GM23248 (cell line): Measurements from ENCODE around the gene GTPBP4.

ENCODE experiments used
- EZH2 ChIP-seq: fragments of 200-600 bp; sonication (generic); IDR thresholded peaks from 2 replicates; pipeline ENCODE4 v1.6.1; 2018; ENCODE audit warnings: antibody characterized with exemption, mild to moderate bottlenecking; ENCODE audit not compliant: insufficient read depth, poor library complexity, severe bottlenecking
- EZH2phosphoT487 ChIP-seq: fragments of 200-600 bp; sonication (generic); IDR thresholded peaks from 2 replicates; pipeline ENCODE4 v1.6.1; 2018; ENCODE audit warnings: antibody characterized with exemption, moderate library complexity, mild to moderate bottlenecking, low read depth; ENCODE audit not compliant: insufficient read depth

DNA sequence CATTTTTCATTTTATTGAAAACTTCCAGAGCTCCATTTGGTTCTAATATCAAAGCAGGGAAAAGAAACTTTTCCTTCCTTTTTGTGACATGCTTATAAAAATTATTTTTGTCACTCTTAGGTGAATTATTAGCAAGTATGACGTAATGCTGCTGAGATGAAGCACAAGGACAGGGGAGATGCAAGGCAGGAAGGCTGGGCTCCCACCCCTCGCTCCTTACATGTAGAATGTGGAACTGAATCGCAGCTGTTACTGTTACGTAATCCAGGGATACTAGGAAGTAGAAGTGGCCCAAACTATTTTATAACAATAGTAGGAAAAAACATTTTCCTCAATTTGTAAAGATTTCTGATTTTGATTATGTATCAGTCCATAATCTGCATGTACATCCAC lies 17.1 kb upstream of the GTPBP4 start:
- no peak for TF ChIP-seq EZH2phosphoT487
- TF ChIP-seq EZH2: no peak
